Measurements from ENCODE around the gene ZCCHC24.
"Not testable (repeated sequence)": the region's sequence is repeated elsewhere in the genome, so short reads cannot be mapped to it uniquely, and the experiment has no call there.

Gene ZCCHC24

DNA sequence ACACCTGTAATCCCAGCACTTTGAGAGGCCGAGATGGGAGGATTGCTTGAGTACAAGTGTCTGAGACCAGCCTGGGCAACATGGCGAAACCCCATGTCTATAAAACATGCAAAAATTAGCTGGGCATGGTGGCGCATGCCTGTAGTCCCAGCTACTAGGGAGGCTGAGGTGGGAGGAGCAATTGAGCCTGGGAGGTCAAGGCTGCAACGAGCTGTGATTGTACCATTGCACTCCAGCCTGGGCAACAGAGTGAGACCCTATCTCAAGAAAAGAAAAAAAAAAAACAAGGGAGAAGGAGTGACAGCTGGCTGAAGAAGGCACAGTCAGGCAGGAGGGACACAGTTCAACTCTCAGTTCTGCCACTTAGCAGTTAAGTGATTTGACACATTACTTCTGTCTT is 26.4 kb upstream of the ZCCHC24 start:
- no peak for DNase-seq

DNA sequence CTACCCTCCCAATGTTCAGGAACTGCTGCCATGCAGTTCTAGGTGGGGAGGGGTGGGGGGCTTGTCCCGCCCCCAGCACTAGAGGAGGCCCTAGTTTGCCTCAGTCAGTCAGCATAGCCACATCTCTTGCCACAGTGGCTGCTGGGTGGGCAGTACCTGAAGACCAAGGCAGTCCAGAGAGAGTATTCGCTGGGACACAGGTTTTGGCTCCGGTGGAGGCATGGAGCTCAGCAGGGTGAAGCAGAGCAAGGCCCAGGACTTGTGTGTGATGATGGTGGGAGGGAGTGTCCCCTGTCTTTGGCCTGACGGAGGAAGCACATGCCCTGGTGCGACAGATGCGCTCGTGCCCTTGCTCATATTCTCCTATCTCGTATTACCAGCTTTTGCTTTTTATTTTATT is 24.7 kb upstream of the ZCCHC24 start:
- DNase-seq = no peak

DNA sequence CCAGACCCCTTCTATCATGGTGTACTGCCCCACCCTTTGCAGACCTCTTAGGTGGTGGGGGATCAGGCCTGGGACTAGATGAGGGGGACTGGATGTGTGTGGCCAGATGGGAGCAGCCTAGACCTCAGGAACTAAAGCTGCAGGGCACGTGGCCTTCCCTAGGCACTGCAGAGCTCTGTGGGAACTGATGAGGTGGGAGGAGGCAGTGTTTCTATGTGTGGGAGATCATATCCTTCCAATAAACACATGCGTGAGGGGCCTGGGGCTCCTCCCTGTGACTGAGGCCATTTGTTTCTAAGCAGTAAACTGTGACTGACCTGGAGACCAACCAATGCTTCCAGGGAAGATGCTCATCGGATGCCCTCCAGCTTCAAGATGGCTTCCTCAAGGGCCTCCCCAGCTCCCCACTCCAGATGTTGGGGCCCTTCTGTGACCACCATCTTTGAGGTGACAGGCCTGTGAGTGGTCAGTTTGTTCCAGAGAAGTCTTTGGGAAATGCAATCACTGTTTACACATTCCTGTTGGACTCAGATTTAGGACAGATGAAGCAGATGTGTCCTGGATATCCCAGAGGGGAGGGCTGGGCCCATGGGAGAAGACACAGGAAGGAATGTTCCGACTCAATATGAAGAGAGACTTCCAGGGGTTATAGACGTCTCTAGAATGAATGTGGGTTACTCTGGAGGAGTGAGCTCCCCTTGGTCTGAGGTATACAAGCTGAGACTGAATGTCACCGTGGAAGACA is 23.6 kb upstream of the ZCCHC24 start:
- no peak for DNase-seq

DNA sequence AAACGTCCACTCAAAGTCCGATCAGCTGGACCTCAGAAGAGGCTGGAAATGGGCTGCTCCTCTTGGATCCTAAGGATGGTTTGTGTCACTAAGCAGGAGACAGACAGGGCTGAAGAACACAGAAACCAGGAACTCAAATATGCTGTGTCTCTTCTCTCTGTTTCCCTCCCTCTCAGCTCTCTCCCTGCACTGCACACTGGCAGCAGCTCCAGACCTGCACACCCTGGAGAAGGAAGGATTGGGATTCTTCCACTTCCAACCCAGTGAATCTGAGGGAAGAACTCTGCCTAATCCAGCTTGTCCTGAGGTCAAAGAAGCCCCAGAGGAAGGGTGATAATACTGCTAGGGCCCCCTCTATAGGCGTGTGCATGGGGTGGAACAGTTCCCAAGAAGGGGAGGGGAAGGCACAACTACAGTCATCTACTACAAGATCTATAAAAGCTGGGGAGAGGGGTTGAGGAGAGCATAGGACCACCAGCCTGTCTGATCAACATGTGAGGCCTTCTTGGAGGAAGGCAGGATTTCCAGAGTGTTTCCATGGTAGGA is 22.7 kb upstream of the ZCCHC24 start:
- no peak for DNase-seq

DNA sequence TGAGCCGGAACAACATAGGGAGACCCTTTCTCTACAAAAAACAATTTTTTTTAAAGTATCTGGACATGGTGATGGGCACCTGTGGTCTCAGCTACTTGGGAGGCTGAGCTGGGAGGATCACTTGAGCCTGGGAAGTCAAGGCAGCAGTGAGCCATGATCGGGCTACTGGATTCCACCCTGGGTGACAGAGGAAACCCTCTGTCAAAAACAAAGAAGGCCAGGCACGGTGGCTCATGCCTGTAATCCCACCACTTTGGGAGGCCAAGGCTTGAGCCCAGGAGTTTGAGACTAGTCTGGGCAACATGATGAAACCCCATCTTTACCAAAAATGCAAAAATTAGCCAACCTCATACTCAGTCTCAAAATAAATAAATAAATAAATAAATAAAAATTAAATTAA is 19.9 kb upstream of the ZCCHC24 start:
- no peak for DNase-seq

DNA sequence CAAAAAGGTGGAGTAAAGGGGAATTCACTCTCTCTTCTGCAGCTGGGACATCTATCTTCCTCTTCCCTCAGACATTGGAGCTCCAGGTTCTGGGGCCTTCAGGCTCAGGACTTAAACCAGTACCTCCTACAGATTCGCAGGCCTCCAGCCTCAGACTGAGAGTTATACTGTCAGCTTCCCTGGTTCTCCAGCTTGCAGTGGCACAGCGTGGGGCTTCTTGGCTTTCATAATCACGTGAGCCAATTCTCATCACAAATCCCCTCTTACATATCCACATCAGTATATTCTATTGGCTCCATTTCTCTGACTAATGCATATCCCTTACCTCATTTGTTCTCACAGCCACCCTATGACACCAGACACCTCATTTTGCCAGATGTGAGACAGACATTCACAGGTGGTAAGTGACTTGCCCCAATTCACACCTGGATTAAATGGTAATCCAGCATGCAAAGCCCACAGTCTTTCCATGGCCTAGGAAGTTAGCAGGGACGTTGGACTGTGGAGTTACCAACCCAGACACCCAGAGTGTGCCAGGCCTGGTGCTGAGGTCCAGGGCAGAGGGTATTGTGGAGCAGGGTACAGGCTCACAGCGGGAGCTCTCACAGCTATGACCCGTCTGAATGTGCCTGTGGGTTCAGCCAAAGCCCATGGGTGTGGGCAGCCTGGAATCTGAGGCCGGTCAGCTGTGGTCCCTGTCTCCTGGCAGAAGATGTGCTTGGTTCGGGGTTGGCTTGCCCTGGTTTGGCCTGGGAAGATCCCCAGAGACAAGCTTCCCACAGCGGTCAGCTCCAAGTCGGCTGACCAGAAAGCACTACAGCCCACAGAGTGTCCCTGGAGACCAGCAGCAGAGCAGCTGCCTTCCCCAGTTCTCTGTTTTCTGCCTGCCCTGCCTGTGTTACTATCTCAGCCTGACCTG is 18.4 kb upstream of the ZCCHC24 start:
- DNase-seq = no peak

DNA sequence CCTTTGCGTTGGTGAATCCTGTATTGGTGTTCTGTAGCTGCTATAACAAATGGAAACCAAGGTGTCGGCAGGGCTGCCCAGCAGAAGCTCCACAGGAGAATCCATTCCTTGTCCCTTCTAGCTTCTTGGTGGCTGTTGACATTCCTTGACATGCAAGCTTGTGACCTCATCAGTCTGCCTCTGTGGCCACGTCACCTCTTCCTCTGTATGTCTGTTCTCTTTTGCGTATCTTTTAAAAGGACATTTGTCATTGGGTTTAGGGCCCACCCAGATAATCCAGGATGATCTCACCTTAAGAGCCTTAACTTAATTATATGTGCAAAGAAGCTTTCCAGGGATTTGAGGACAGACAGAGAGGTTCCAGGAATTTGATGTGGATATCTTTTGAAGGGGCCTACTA is 15.3 kb upstream of the ZCCHC24 start:
- DNase-seq = no peak

DNA sequence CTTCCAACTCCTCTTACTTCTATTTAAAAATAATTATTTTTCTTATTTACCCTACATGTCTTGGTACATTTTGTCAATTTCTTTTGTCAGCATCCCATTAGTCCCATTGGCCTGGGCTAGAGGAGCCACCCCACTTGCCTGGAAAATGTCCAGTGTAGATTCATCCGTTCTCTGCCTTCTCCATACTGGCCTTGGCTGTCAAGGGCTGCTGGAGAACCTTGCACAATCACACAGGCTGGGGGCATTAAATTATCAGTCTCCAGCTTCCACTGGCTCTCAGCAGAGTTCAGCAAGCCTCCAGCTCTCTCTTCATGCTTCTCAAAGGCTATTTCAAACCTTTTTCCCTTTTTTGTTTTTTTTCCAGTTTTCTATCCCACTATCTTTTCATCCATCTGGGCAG is 13.8 kb upstream of the ZCCHC24 start:
- no peak for DNase-seq

DNA sequence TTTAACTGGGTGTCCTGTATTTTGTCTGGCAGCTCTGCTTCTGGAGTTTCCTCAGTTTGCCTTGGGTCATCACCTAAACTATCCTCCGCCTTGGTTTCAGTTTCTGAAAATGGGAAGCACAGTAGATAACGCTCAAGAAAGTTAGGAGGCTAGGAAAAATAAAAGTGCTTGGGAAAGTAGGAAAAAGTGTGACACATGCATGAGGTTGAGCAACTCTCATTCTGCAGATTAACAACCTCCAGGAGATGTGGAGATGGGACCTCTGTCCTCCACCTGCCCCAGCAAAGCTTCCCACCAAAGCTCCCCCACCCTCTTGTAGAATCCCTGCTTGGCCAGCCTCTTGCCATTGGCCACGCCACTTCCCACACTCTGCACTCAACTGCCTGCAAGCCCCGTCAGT is 13.1 kb upstream of the ZCCHC24 start:
- DNase-seq = no peak

DNA sequence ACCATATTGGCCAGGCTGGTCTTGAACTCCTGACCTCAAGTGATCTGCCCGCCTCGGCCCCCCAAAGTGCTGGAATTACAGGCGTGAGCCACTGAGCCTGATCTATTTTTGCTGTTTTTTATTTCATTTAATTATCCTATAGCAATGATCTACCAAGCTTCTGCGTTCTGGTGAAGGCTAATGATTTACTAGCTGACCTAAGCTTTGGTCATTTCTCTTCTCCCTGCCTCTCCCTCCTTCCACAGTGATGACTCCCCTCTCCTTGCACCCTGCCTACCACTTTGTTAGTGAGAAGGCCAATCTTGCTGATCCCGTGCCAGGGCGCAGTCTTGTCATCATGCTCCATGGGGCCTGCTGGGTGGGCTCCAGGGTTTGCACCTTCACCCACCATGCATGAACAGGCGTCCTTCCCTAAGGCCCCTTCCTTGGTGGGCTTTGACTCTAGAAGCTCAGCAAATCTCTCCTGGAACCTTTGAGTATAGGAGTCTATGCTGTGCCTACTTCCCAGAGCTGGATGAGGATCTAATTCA is 11.9 kb upstream of the ZCCHC24 start:
- no peak for DNase-seq

DNA sequence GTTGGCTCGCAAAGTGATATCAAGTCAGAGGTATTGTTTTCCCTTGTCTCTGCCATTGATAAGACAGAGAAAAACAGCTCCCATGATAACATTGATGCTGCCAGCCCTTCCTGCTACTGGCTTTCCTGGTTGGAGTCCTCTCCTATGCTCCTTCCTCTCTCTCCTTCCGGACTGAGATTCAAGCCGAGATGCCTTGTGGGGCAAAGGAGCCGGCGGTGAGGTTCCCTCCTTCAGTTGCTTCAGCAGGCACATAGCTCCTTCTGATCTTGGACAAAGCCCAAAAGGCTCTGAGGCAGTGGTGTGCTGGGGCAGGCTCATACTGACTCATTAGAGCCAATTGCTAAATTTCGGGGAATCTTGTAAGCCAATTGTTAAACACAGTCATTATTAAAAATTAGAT is 8.8 kb upstream of the ZCCHC24 start:
- no peak for DNase-seq

DNA sequence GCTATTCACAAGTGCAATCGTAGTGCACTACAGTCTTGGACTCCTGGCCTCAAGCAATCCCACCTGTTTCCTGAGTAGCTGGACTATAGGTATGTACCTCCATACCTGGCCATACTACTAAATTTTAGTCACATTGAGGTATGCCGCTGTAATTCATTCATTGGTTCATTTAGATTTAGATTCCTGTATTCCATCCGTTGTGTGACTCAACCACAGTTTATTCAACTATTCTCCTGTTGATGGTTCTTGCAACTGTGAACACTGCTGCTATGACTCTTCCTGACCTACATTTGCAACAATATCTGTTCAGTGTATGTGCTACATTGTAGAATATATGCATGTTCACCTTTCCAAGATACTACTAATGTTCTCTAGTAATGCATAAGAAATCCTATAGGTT is 8.0 kb upstream of the ZCCHC24 start:
- no peak for DNase-seq

DNA sequence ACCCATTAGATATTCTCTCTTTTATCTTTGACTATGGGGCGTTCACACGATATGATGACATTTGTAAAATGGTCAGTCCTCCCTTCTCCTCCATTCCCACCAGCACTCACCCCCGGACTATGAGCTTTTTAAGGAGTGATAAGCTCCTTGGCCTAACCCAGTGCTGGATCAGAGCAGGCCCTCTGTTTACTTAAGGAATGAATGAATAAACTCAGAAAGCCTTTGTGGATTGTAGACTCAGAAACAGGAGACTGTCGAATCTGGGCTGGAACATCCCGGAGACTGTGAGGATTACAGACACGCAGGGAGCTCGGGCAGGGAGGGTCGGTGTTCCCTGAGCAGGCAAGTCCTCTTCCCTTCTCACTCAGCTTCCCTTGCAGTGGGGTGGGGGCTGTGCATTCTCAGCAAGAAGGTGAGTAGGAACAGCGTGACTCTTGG is 6.8 kb upstream of the ZCCHC24 start:
- DNase-seq = no peak

DNA sequence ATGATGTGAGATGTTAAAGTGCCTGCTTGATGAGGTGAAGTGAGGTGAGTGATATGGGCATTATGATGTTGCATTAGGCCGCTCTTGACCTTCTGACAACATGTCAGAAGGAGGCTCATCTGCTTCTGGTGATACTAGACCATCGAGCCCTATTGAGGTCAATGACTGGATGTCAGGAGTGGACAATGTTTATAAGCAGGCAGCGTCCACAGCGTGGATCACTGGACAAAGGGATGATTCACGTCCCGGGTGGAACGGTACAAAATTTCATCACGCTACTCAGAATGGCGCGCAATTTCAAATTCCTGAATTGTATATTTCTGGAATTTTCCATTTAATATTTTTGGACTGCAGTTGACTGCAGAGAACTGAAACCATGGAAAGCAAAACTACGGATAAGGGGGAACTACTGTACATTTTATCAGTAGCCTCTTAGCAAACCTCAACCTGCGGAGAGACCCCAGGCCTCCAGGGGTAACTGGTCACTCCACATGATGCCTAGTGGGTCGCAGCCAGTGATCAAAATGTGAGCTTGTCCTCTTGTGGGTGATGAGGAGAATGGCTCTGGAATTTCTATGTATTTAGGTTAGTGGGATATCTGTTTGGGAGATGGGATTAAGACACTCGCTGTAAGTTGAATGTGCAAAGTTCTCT is 5.7 kb upstream of the ZCCHC24 start:
- DNase-seq = no peak

DNA sequence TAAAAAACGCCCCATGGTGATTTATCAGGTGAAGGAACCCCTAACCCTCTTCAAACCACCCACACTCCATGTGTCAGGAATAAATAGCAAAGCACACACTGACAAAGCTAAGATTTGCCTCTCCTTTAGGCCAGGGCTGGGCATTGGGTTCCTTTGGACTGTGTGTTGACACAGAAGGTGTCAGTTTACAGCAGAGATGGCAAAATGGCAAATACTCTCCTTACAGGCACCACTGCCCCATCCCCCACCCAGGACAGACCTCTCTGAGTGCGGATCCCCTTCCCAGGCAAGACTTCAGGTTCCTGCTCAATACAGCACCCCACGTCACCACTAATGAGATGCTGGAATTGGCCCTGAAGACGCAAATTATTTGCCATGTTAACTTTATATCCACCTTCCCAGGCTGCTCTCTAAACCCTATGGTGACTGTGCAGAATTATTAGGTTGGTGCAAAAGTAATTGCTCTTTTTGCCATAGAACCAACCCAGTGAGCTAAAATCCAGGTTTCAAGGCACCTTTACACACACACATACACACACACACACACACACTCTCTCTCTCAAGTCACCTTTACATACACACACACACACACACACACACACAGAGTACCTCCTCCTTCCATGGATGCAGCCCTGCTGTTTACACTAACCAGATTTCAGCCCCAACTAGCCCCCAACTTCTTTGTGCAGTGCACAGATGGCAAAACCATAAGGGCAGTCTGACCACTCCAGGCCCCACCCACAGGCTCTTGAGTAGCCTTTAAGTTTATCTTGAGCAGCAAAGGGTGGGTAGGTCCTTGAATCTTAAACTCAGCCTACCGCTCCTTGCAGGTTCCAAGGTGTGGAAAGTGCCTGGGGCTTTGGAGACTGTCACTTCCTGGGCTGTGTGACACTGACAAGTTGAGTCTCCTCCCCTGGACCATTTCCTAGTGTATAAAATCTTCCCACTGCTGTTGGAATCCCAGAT is 4.0 kb upstream of the ZCCHC24 start:
- DNase-seq = no peak

DNA sequence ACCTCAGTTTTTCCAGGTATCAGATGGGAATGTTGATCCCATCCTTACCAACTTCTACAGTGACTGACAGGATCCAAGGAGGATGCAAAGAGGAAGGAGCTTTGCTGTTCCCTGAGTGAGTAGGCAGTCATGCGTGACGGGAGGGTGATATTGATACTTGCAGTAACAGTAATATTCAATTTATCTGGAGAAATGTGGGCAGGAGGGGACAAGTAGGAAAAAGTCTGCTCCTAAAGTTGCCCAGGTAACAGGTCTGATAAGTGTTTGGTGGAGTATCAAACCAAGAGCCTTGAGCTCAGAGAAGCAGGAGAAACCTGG is 3.3 kb upstream of the ZCCHC24 start:
- no peak for DNase-seq

DNA sequence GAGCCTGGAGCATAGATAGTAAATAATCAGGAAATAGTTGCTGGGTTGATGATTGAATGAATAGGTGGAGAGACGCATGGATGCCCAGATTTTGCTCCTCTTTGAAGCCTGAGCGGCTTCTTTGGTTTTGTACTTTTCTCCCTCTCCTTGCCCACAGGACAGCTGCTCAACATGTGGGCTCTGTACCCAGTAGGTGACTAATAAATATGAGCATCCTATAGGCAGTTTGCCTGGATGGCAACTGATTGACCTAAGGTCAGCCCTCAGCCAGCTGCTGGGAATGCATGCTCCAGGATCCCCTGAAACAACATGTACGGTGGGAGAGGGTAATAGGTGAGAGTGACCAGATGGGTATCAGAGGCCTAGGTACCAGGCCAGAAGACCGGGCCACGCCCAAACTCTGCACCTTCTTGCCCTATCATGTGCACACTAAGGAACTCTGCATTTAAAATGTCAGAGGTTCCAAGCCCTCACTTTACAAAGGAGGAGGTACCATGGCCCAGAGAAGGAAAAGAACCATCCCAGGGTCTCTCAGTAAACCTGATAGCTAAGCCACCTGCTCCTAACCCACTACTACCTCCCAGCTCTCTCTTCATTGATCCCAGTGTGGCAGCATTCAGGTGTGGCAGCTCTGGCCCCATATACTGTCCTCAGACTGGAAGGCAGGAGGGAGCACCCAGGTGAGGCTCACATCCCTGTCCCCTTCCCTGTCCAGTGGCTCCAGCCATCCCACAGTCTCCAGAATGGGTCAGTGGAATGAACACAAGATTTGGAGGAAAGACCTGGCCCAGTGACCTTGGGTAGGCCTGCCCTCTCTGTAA is 2.7 kb upstream of the ZCCHC24 start:
- DNase-seq = no peak

DNA sequence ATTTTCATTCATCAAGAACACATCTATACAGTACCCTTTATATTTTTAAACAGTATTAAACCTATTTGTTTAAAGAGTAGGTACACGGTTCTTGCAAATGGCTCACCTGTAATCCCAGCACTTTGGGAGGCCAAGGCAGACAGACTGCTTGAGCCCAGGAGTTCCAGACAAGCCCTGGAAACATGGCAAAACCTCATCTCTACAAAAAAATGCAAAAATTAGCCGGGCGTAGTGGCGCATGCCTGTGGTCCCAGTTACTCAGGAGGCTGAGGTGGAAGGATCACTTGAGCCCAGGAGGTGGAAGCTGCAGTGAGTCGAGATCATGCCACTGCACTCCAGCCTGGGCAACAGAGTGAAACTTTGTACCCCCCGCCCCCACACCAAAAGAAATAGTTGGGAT is 1.8 kb upstream of the ZCCHC24 start:
- DNase-seq = not testable (repeated sequence)

DNA sequence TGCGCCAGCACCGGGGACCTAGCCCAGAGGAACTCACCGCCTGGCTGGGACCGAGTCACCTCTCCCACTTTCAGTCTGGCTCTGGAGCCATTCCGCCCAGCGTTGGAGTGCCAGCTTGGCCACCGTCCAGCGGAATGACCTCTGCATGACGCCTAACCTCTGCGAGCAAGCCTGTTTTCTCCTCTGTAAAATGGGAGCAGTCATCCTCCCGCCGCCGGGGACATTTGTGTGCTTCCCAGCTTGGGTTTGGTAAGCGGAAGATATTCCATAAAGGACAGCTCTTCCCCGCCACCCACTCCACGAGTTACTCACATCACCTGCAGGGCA is 1.3 kb upstream of the ZCCHC24 start:
- DNase-seq = no peak

DNA sequence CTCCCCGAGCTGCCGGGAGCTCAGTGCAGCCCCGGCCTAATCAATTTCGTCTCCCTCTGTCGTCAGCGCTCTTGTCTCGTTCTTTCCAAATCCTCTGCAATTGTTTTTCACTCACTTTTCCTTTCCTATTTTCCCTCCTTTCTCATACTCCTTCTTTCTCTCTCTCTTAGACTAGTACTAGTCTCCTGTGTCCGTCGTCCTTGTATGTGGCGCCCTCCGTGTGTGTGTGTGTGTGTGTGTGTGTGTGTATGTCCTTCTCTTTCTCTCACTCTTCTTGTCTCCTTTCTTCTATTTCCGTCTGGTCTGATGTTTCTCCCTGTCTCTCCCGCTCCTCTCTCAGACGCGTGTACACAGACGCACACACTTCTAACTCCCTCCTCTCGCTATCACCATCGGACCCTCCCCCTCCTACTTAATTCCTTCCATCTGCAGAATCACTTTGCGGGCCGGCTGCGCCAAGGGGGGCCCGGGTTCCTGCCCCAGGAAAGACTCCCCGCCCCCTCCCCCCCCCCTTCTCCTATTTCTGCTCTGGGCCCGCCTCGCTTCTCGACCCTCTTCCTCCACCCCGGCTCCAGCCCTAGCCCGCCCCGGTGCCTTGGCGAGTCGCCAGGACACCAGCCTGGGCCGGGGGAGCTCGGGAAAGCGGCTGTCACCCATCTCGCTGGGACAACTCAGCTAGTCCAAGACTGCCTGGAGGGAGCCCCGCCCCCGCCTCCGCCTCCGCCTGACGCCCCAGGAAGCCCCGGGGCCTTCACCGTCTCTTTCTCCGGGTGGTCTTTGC is 743 bp upstream of the ZCCHC24 start:
- DNase-seq = no peak

All from COR-L47 (cell line).